ENCODE results near the gene TTC1. TPM values are rescaled to one million over a fixed set of nuclear protein-coding genes. Genes with fewer than 3 reads are reported as not detected.

The TTC1 gene
- total RNA-seq, 3 donors from 2014 or later = 36.3 to 45.2 (median 41.0) TPM

DNA sequence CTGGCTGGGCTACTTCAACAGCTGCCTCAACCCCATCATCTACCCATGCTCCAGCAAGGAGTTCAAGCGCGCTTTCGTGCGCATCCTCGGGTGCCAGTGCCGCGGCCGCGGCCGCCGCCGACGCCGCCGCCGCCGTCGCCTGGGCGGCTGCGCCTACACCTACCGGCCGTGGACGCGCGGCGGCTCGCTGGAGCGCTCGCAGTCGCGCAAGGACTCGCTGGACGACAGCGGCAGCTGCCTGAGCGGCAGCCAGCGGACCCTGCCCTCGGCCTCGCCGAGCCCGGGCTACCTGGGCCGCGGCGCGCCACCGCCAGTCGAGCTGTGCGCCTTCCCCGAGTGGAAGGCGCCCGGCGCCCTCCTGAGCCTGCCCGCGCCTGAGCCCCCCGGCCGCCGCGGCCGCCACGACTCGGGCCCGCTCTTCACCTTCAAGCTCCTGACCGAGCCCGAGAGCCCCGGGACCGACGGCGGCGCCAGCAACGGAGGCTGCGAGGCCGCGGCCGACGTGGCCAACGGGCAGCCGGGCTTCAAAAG, 36.9 kb upstream of the TTC1 start:
- Histone ChIP-seq H3K27ac (no peak overlapping the region), H3K27me3 (peaks cover 0 to 34% of the 10 kb centered on the region in 2 donors), H3K36me3 (no peaks in the 10 kb centered on the region), H3K4me1 (no peaks in the 10 kb centered on the region), H3K9me3 (no peaks in the 10 kb centered on the region), H3K4me3 (peak overlapping the region; percentile 25 to 64 (median 38))
- TF ChIP-seq CTCF (IDR thresholded peaks at IDR 0.05) = no peak
- TF ChIP-seq POLR2A (IDR thresholded peaks at IDR 0.05) = no peak
- no peak for TF ChIP-seq POLR2AphosphoS5 (IDR thresholded peaks at IDR 0.05)
- no peak for DNase-seq (ENCODE audit: low spot score in 2 of 2)
- intact Hi-C loops (cut with DNase I; ENCODE audit: low total_unique reads) = no loop called here

GRCh38 chr5:159972538-159973362, 36.2 kb upstream of the TTC1 start:
- Histone ChIP-seq H3K4me3 (peak overlapping the region; percentile 25 to 64 (median 38)), H3K27me3 (peaks cover 0 to 34% of the 10 kb centered on the region in 2 donors), H3K4me1 (no peaks in the 10 kb centered on the region), H3K27ac (no peak overlapping the region), H3K9me3 (no peaks in the 10 kb centered on the region), H3K36me3 (no peaks in the 10 kb centered on the region)
- DNase-seq (ENCODE audit: low spot score in 2 of 2) = no peak
- intact Hi-C loops (cut with DNase I; ENCODE audit: low total_unique reads) = no loop called here
- TF ChIP-seq CTCF (IDR thresholded peaks at IDR 0.05) (no peak), POLR2A (IDR thresholded peaks at IDR 0.05) (no peak), POLR2AphosphoS5 (IDR thresholded peaks at IDR 0.05) (no peak)

DNA sequence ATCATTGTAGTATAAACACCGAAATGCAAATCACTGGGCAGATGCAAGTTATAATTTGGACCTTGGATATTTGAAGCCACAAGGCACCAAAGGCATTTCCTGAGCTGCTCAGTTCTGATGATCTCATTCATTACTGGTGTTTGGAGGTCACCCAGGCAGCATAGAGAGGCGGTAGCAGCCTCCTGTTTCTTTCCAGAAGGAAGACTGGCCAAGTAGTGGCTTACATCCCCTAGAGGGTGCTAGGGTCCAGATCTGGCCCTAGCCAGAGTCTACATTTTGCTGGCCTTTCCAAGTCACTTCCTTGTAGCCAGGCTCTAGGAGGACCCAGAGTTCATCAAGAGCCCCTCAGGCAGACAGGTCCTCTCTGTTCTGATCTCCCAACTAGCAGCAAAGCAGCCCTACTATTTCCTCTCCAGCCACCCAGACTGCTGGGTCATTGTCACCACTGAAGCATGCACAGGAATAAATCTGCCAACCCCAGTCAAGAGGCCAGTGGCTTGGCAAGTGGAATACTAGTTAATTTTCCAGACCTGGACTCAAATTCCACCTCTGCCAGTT, 33.4 kb upstream of the TTC1 start:
- no peak for DNase-seq (ENCODE audit: low spot score in 2 of 2)
- H3K27ac ChIP-seq = no peak overlapping the region
- intact Hi-C loops (cut with DNase I; ENCODE audit: low total_unique reads) = no loop called here
- no peaks in the 10 kb centered on the region for H3K9me3 ChIP-seq
- TF ChIP-seq CTCF (IDR thresholded peaks at IDR 0.05) (no peak), POLR2AphosphoS5 (IDR thresholded peaks at IDR 0.05) (no peak)
- peaks cover 0 to 30% of the 10 kb centered on the region in 2 donors for H3K27me3 ChIP-seq
- H3K4me3 ChIP-seq = no peak overlapping the region
- H3K36me3 ChIP-seq = no peaks in the 10 kb centered on the region
- no peaks in the 10 kb centered on the region for H3K4me1 ChIP-seq

GRCh38 chr5:159976921-159977320, 32.0 kb upstream of the TTC1 start:
- H3K4me1 ChIP-seq = no peaks in the 10 kb centered on the region
- no peaks in the 10 kb centered on the region for H3K36me3 ChIP-seq
- intact Hi-C loops (cut with DNase I; ENCODE audit: low total_unique reads) = no loop called here
- H3K27ac ChIP-seq = no peak overlapping the region
- H3K4me3 ChIP-seq = no peak overlapping the region
- no peak for TF ChIP-seq POLR2A (IDR thresholded peaks at IDR 0.05)
- no peak for TF ChIP-seq POLR2AphosphoS5 (IDR thresholded peaks at IDR 0.05)
- TF ChIP-seq CTCF (IDR thresholded peaks at IDR 0.05) = no peak
- H3K27me3 ChIP-seq = peaks cover 0 to 16% of the 10 kb centered on the region in 2 donors
- H3K9me3 ChIP-seq = no peaks in the 10 kb centered on the region
- no peak for DNase-seq (ENCODE audit: low spot score in 2 of 2)

DNA sequence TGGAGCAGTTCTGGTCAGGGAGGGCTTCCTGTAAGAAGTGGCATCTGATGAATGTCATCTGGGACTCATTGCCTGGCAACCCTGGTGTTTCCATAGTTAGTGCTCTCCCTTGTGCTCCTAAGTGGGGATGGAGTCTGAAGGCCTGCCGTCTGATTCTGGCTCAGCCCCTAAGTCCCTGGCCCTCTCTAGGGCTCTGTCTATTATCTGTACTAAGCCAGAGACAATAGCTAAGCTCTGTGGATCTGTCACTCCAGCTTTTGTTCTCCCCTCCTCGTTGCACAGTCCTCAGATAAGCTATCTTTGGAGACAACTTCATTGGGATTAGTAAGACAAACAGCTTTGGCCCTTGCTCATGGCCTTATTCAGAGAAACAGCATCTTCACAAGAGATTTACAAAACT, 30.6 kb upstream of the TTC1 start:
- no peak for DNase-seq (ENCODE audit: low spot score in 2 of 2)
- Histone ChIP-seq H3K27me3 (peaks cover 0 to 2% of the 10 kb centered on the region in 2 donors), H3K27ac (no peak overlapping the region), H3K36me3 (no peaks in the 10 kb centered on the region), H3K4me1 (no peaks in the 10 kb centered on the region), H3K4me3 (no peak overlapping the region), H3K9me3 (no peaks in the 10 kb centered on the region)
- TF ChIP-seq POLR2AphosphoS5 (IDR thresholded peaks at IDR 0.05) (no peak), POLR2A (IDR thresholded peaks at IDR 0.05) (no peak), CTCF (IDR thresholded peaks at IDR 0.05) (no peak)
- intact Hi-C loops (cut with DNase I; ENCODE audit: low total_unique reads) = no loop called here
